Fibroblast of villous mesenchyme (primary cell): Measurements from ENCODE around the gene JMJD6. TPM values are rescaled to one million over a fixed set of nuclear protein-coding genes. Genes with fewer than 3 reads are reported as not detected.

Source experiments
- DNase-seq: peaks from one replicate; pipeline ENCODE4 v3.0.0-alpha.2; 2010; ENCODE audit warnings: low read depth
- H3K4me3 ChIP-seq: 2 replicates; pipeline ENCODE4 v1.5.1; 2011; ENCODE audit warnings: low read depth, mild to moderate bottlenecking, low read length
- total RNA-seq: library from RNA; depleted of rRNA; stranded (reverse); fragments of >200 nt; gene quantifications from 2 replicates; pipeline ENCODE4 v1.2.3, GENCODE V29; 2012
- TF ChIP-seq, protein P1 (sequence below): IDR thresholded peaks from 2 replicates; pipeline ENCODE4 v1.5.1; 2012; ENCODE audit warnings: low read depth, mild to moderate bottlenecking, low read length; ENCODE audit not compliant: insufficient read depth

JMJD6 gene
- total RNA-seq, 1 donor = 24.2 TPM

DNA sequence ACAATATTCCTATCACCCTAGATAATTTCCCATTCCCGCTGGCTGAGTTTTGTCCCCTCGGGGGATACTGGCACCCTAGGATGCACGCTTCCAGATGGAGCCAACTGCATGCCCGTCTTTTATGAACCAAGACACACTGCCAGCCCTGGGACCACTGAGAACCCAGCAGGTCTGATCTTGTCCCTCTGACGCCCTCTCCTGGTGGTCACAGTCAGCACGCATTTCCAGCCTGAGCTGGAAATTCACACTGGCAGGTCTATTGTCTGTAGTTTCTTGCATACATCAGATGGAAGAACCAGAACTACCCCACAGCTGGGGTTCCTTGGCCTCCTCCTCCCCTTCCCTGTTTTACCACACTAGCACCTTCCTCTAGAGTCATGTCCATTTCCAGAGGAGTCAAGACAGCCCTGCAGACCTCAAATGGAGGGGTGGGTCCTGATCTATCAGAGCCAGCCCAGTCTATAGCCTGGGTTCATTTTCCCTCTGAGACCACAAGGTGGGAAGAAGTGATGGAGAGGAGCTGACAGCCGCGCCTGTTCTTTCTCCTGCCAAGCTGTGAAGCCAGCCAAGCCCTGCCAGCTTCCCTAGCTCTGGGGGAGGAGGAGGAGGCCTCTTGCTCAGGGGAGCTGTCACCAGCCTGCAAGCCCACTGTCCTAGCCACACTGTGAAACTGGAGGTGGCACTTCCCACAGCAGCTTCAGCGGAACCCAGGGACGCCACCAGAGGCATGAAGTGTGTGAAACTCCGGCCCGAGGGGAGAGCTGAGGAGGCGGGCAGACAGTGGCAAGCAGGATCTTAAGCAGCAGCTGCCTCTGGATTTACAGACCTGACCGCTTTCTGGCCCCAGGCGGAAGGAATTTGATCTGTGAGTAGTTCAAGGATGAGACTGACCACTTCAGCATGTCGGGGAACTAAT, 44.9 kb downstream of the JMJD6 start:
- TF ChIP-seq, protein P1, sequence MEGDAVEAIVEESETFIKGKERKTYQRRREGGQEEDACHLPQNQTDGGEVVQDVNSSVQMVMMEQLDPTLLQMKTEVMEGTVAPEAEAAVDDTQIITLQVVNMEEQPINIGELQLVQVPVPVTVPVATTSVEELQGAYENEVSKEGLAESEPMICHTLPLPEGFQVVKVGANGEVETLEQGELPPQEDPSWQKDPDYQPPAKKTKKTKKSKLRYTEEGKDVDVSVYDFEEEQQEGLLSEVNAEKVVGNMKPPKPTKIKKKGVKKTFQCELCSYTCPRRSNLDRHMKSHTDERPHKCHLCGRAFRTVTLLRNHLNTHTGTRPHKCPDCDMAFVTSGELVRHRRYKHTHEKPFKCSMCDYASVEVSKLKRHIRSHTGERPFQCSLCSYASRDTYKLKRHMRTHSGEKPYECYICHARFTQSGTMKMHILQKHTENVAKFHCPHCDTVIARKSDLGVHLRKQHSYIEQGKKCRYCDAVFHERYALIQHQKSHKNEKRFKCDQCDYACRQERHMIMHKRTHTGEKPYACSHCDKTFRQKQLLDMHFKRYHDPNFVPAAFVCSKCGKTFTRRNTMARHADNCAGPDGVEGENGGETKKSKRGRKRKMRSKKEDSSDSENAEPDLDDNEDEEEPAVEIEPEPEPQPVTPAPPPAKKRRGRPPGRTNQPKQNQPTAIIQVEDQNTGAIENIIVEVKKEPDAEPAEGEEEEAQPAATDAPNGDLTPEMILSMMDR = peak; percentile 89
- peak overlapping the region; percentile 28 for H3K4me3 ChIP-seq
- peak; percentile 93 for DNase-seq

- H3K4me3 ChIP-seq = no peak overlapping the region
- TF ChIP-seq, protein P1 = no peak
- DNase-seq = no peak
These were observed 47.2 kb downstream of the JMJD6 start for GRCh38 chr17:76679239-76679638.

DNA sequence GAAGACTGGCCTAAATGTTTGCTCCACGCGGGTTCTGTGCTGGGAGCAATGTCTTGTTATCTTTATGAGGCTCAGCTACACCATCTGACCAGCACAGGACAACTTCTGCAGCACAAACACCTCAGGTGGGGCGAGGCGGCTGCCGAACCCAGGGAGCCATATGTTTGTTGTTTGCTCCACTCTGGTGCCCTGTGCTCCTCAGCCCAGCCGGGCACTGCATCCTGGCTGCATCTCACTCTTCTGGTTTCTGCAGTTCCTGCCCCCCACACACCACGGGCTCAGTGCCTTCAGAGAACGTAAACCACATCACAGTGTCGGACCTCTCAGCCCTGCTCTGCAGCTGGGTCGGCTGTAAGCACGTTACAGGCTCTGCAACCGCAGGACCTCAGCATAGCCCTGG, 48.1 kb downstream of the JMJD6 start:
- no peak for DNase-seq
- TF ChIP-seq, protein P1 = no peak
- no peak overlapping the region for H3K4me3 ChIP-seq

GRCh38 chr17:76677406-76677805, 49.0 kb downstream of the JMJD6 start:
- no peak for DNase-seq
- TF ChIP-seq, protein P1 = no peak
- H3K4me3 ChIP-seq = no peak overlapping the region

- no peak for DNase-seq
- TF ChIP-seq, protein P1 = no peak
- H3K4me3 ChIP-seq = no peak overlapping the region
These were observed 49.8 kb downstream of the JMJD6 start for GRCh38 chr17:76676629-76677028.

GRCh38 chr17:76675648-76676047, 50.8 kb downstream of the JMJD6 start:
- DNase-seq = no peak
- no peak overlapping the region for H3K4me3 ChIP-seq
- TF ChIP-seq, protein P1 = no peak
